ENCODE measurements around the gene STARD9.

STARD9 gene

GRCh38 chr15:42728560-42728959 is 153.2 kb downstream of the STARD9 start:
- no peak for DNase-seq (ENCODE audit: low read depth in 2 of 2, low spot score in 1 of 2)

- DNase-seq (ENCODE audit: low read depth in 2 of 2, low spot score in 1 of 2) = no peak
These were observed 153.6 kb downstream of the STARD9 start for GRCh38 chr15:42728972-42729371.

GRCh38 chr15:42729409-42729808 is 154.0 kb downstream of the STARD9 start:
- DNase-seq (ENCODE audit: low read depth in 2 of 2, low spot score in 1 of 2) = no peak

- DNase-seq (ENCODE audit: low read depth in 2 of 2, low spot score in 1 of 2) = no peak
These were observed 154.7 kb downstream of the STARD9 start for GRCh38 chr15:42730135-42730534.

- no peak for DNase-seq (ENCODE audit: low read depth in 2 of 2, low spot score in 1 of 2)
These were observed 155.1 kb downstream of the STARD9 start for GRCh38 chr15:42730536-42730935.

- DNase-seq (ENCODE audit: low read depth in 2 of 2, low spot score in 1 of 2) = no peak
These were observed 156.1 kb downstream of the STARD9 start for GRCh38 chr15:42731461-42731860.

GRCh38 chr15:42732095-42732827 is 156.9 kb downstream of the STARD9 start:
- DNase-seq (ENCODE audit: low read depth in 2 of 2, low spot score in 1 of 2) = no peak

GRCh38 chr15:42733027-42733426 is 157.6 kb downstream of the STARD9 start:
- no peak for DNase-seq (ENCODE audit: low read depth in 2 of 2, low spot score in 1 of 2)

GRCh38 chr15:42734076-42734672 is 158.8 kb downstream of the STARD9 start:
- no peak for DNase-seq (ENCODE audit: low read depth in 2 of 2, low spot score in 1 of 2)

- DNase-seq (ENCODE audit: low read depth in 2 of 2, low spot score in 1 of 2) = no peak
These were observed 160.2 kb downstream of the STARD9 start for GRCh38 chr15:42735382-42736165.

GRCh38 chr15:42736178-42736792 is 160.9 kb downstream of the STARD9 start:
- no peak for DNase-seq (ENCODE audit: low read depth in 2 of 2, low spot score in 1 of 2)

- peak; percentile 77 to 85 for DNase-seq (ENCODE audit: low read depth in 2 of 2, low spot score in 1 of 2)
These were observed 161.6 kb downstream of the STARD9 start, which contains the start of gene CDAN1 for GRCh38 chr15:42736793-42737528. Gene CDAN1 (minus strand): TSS chr15:42737128. CDS start chr15:42737102, 26 bp downstream.

GRCh38 chr15:42737529-42738328 is 162.3 kb downstream of the STARD9 start:
- DNase-seq (ENCODE audit: low read depth in 2 of 2, low spot score in 1 of 2) = no peak

- DNase-seq (ENCODE audit: low read depth in 2 of 2, low spot score in 1 of 2) = no peak
These were observed 166.3 kb downstream of the STARD9 start for GRCh38 chr15:42741710-42742109.

GRCh38 chr15:42742149-42742548 is 166.7 kb downstream of the STARD9 start:
- DNase-seq (ENCODE audit: low read depth in 2 of 2, low spot score in 1 of 2) = no peak

- no peak for DNase-seq (ENCODE audit: low read depth in 2 of 2, low spot score in 1 of 2)
These were observed 168.8 kb downstream of the STARD9 start for GRCh38 chr15:42744195-42744594.

- DNase-seq (ENCODE audit: low read depth in 2 of 2, low spot score in 1 of 2) = no peak
These were observed 173.9 kb downstream of the STARD9 start for GRCh38 chr15:42749266-42749665.

- DNase-seq (ENCODE audit: low read depth in 2 of 2, low spot score in 1 of 2) = no peak
These were observed 174.9 kb downstream of the STARD9 start for GRCh38 chr15:42750306-42750705.

- DNase-seq (ENCODE audit: low read depth in 2 of 2, low spot score in 1 of 2) = no peak
These were observed 183.7 kb downstream of the STARD9 start for GRCh38 chr15:42759093-42759492.

- DNase-seq (ENCODE audit: low read depth in 2 of 2, low spot score in 1 of 2) = no peak
These were observed 185.4 kb downstream of the STARD9 start for GRCh38 chr15:42760759-42761158.
